ENCODE data around the gene TTPAL. TPM values are rescaled to one million over a fixed set of nuclear protein-coding genes. Genes with fewer than 3 reads are reported as not detected.

The TTPAL gene
- polyA plus RNA-seq, 1 donor from 2014 or later = 11.3 TPM

DNA sequence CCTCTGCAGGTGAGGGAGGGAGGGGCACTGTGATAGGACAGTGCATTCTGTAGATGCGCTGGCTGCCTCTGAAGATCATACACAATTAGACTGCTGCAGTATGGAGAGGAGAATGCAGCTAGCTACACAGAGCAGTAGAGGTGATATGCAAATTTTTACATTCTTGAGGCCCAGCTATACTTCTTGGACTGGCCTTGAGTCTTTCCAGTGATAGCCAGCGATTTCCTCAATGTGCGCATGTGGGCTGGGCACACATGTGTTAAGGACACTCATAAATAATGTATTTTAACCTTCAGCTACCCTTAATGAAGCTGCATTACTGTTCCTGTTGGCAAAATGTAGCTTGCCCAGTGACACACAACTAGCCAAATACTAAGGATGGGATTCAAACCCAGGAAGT, 19.0 kb downstream of the TTPAL start:
- H3K36me3 Mint-ChIP-seq = peaks cover 1% of the 10 kb centered on the region
- peaks cover 4 to 17% (median 5%) of the 10 kb centered on the region in 3 donors for H3K4me1 Mint-ChIP-seq
- H3K27me3 Mint-ChIP-seq = no peaks in the 10 kb centered on the region
- no peaks in the 10 kb centered on the region for H3K9me3 Mint-ChIP-seq
- H3K4me3 Mint-ChIP-seq = no peak overlapping the region
- peak overlapping the region in 1 of 3 donors; percentile 65 for H3K27ac Mint-ChIP-seq

DNA sequence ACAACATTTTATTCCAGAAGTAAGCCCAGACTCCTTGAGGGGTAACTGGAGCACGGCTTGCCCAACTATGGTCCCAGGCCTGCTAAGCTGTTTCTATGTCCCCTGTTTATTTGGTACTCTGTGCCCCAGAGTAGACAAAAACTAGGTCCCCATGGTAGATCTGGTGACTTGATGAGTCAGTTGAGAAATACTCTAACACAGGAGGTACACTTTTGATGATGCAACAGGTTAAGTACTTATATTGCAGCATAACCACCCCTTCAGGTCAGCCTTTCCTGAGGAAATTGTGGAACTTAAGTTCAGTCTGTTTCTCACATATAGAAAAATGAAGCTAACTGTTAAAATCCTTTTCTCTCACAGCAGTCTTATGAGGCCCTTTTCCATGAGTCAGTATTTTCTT, 19.6 kb downstream of the TTPAL start:
- Mint-ChIP-seq H3K4me1 (peaks cover 4 to 17% (median 5%) of the 10 kb centered on the region in 3 donors), H3K27ac (peak overlapping the region in 1 of 3 donors; percentile 80), H3K36me3 (peaks cover 1% of the 10 kb centered on the region), H3K4me3 (no peak overlapping the region), H3K9me3 (no peaks in the 10 kb centered on the region), H3K27me3 (no peaks in the 10 kb centered on the region)

DNA sequence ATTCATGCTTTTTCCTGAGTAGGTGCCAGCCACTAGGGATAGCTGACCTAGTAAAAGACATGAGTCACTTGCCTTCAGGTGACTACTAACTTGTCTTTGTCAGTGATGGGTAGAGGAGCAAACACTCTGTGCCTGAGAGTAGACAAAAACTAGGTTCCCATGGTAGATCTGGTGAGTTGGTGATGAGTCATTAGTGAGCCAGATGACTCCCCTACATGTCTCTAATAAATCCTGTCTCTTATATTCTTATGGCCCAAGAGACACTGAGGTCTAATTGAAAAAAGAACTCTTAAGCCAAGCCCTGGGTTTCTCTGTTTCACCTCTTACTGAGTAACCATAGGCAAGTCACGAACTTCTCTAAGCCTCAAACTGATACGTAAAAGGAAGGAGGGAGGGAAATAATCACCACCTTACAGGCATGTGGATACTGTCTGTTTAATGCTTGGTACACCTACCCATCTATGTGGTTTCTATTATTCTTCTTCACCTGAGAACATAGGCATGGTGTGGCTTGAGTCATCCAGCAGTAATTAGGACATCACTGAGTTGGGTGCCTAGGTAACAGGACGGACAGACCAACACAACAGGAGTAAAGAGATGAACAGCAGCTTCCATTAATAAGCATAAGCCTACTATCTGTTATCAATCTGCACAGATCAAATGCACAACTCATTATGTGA, 20.3 kb downstream of the TTPAL start:
- peaks cover 1% of the 10 kb centered on the region for H3K36me3 Mint-ChIP-seq
- no peak overlapping the region for H3K4me3 Mint-ChIP-seq
- no peaks in the 10 kb centered on the region for H3K27me3 Mint-ChIP-seq
- H3K9me3 Mint-ChIP-seq = no peaks in the 10 kb centered on the region
- peaks cover 4 to 15% (median 5%) of the 10 kb centered on the region in 3 donors for H3K4me1 Mint-ChIP-seq
- H3K27ac Mint-ChIP-seq = peak overlapping the region in 2 of 3 donors; percentile 8 to 80

DNA sequence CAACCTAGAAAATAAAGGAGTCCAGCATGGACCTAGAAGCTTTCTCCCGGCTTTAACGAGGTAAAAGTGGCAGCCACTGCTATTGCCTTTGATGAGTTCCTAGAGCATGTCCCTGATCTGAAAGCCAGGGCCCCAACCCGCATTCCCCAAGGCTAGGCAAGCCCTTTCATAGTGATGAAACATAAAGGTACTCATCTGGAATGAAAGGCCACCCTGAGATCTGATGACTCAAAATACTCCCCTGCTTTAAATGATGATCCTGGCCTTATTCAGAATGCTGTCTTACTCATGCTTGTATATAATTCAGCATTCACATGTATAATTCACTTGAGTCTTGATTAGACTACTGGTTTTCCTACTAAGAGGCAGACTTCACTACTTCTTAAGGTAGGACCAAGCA, 21.3 kb downstream of the TTPAL start:
- peak overlapping the region in 1 of 3 donors; percentile 86 for H3K27ac Mint-ChIP-seq
- H3K36me3 Mint-ChIP-seq = peaks cover 1% of the 10 kb centered on the region
- no peak overlapping the region for H3K4me3 Mint-ChIP-seq
- no peaks in the 10 kb centered on the region for H3K9me3 Mint-ChIP-seq
- peaks cover 4 to 10% (median 6%) of the 10 kb centered on the region in 3 donors for H3K4me1 Mint-ChIP-seq
- H3K27me3 Mint-ChIP-seq = no peaks in the 10 kb centered on the region

DNA sequence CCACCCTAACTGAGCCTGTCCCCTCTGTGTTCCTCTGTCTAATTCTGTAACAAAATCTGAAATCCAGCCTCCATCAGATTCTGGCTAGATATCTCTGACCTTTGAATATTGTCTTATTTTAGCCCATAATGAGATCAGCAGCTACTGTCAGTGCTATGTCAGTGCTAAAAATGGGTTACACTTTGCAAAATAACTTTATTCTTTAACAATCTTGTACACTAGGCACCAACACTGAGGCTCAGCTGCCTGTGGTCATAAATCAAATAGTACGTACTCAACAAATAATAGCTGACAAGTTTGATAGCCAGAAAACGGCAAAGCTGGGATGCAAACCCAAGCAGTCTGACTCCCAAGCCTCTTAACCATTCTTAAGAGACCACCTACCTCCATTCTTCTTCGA, 22.1 kb downstream of the TTPAL start:
- H3K27ac Mint-ChIP-seq = peak overlapping the region in 2 of 3 donors; percentile 8 to 52

DNA sequence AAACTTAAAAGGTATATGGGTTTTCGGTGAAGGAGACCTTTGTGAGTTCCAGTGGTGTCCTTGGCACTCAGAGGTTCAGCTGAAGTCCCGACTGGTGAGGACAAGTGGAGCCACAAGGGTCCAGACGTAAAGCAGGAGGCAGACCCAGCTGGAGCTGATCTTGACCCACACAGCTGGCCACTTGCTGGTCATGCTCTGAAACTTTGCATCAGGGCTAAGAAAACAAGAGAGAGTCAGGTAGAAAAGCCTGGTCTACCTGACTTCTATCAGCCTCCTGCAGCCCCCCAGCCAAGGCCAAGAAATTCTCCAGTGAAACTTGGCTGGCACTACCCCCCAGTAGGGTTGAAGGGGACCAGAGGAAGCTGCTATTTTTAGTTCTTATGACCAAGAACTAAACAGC, 24.5 kb downstream of the TTPAL start:
- peak overlapping the region in 1 of 3 donors; percentile 60 for H3K27ac Mint-ChIP-seq
- no peak overlapping the region for H3K4me3 Mint-ChIP-seq
- peaks cover 4 to 10% (median 4%) of the 10 kb centered on the region in 3 donors for H3K4me1 Mint-ChIP-seq
- H3K36me3 Mint-ChIP-seq = peaks cover 1% of the 10 kb centered on the region
- no peaks in the 10 kb centered on the region for H3K27me3 Mint-ChIP-seq
- no peaks in the 10 kb centered on the region for H3K9me3 Mint-ChIP-seq

More for the DNA sequence above, 22.1 kb downstream of the TTPAL start:
- no peak overlapping the region for H3K4me3 Mint-ChIP-seq
- no peaks in the 10 kb centered on the region for H3K9me3 Mint-ChIP-seq
- no peaks in the 10 kb centered on the region for H3K27me3 Mint-ChIP-seq
- peaks cover 1% of the 10 kb centered on the region for H3K36me3 Mint-ChIP-seq
- peaks cover 4 to 10% (median 6%) of the 10 kb centered on the region in 3 donors for H3K4me1 Mint-ChIP-seq

DNA sequence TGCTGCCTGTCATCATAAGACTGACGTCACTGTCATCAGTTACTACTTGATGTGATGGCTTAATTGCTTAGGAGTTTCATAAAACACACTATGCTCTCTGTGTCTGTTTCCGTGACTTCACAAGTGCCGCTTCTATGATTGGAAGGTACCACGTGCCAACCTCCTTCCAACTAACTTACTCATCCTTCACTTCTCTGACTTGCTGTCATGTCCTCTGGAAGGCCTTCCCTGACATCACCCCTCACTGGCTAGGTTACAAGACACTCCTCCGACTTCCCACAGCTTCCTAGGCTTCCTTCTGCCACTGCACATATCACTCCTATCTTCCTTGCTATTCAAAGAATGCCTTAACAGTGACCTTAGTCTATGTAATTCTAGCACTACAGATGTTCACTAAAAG, 25.8 kb downstream of the TTPAL start:
- no peak overlapping the region for H3K4me3 Mint-ChIP-seq
- no peaks in the 10 kb centered on the region for H3K27me3 Mint-ChIP-seq
- no peak overlapping the region for H3K27ac Mint-ChIP-seq
- no peaks in the 10 kb centered on the region for H3K9me3 Mint-ChIP-seq
- peaks cover 1% of the 10 kb centered on the region for H3K36me3 Mint-ChIP-seq
- peaks cover 4 to 10% (median 4%) of the 10 kb centered on the region in 3 donors for H3K4me1 Mint-ChIP-seq

DNA sequence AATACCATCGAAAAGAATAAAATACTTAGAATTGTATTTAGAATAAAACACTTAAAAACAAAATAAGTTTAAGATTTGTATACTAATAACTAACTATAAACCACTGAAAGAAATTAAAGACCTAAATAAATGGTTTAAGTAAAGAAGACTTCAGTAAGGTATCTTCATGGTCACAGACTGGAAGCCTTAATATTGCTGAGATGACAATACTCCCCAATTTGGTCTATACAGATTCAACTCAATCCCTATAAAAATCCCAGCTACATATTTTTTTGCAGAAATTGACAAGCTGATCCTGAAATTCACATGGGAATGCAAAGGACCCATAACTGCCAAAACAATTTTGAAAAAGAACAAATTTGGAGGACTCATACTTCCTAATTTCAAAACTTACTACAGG, 27.3 kb downstream of the TTPAL start:
- Mint-ChIP-seq H3K36me3 (peaks cover 1% of the 10 kb centered on the region), H3K4me1 (peaks cover 4 to 5% (median 4%) of the 10 kb centered on the region in 3 donors), H3K4me3 (no peak overlapping the region), H3K27me3 (no peaks in the 10 kb centered on the region), H3K9me3 (no peaks in the 10 kb centered on the region), H3K27ac (no peak overlapping the region)

DNA sequence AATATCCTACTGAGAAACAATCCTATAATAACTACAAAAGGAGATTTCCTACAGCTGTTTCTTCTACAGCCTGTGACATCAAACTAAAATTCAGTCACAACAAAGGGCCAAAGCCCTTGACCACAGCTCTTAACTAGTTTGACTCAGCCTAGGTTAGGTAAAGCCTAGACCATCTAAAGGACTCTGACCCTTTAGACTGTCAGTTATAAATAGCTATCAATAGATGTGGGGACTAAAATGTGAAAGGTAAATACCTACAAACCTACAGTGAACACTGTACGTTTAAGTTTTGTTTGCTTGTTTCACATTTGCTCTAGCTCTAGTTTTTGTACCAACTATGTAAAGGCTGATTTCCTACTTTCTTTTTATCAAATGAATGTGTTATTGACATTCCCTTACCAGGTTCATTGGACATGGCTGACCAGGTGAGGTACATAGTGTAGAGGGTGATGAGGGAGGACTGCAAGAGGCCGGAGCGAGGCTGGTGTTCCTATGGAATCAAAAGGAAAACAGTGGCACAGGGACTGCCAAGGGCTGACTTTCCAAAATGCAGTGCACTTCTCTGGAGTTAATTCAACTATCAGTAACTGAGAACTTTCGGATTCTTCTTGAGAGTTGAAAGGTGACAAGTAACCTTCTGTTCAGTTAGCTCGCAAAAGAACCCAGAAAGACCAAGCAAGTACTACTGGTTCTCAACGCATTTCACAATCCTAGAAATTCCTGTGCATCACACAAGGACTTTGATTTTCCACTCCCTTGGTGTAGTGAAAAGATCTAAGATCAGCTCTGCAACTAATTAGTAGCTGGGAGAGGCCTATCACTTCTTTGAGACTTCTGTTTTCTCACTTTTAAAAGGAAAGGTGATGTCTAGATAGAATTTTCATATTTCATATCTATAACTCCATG, 29.0 kb downstream of the TTPAL start:
- Mint-ChIP-seq H3K4me1 (peaks cover 0 to 1% (median 0%) of the 10 kb centered on the region in 3 donors), H3K27me3 (no peaks in the 10 kb centered on the region), H3K4me3 (no peak overlapping the region), H3K9me3 (no peaks in the 10 kb centered on the region), H3K36me3 (peaks cover under 1% of the 10 kb centered on the region), H3K27ac (no peak overlapping the region)

DNA sequence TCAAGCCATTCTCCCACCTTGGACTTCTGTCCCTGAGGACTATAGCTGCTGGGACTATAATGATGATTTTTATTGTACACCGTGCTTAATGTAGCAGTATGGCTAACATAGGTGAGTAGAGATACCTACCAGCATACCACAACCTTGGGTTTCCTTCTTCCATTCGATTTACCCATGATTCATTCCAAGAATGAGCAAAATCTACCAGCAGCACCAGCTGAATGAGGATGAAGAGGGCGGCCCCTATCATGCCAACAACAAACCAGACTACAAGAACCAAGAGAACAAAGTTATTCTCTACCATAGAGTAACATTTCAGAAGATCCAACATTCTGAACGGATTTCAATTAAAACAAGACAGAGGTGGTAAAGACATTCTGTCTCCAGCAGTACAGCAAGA, 34.1 kb downstream of the TTPAL start:
- Mint-ChIP-seq H3K9me3 (no peaks in the 10 kb centered on the region), H3K27me3 (no peaks in the 10 kb centered on the region), H3K36me3 (peaks cover 1% of the 10 kb centered on the region), H3K27ac (peak overlapping the region in 1 of 3 donors; percentile 14), H3K4me1 (peaks cover 0 to 7% (median 3%) of the 10 kb centered on the region in 3 donors), H3K4me3 (no peak overlapping the region)

DNA sequence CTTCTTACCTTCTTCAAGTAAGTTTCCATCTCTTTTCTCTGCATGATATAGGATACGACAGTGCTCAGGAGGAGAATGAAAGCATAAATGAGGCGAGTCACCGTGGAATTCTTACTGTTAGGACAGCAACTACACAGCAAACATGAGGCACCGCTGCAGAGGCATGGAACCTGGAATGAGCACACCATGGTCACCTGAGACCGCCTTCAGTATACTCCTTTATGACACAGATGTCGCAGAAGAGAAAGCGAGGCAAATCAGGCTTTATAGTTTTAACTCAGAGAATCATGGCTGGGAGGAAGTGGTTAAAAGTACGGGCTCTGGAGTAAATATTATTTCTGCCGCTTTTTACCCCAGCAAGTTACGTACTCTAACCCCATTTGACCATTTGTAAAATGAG, 38.2 kb downstream of the TTPAL start:
- Mint-ChIP-seq H3K4me3 (no peak overlapping the region), H3K36me3 (peaks cover 1% of the 10 kb centered on the region), H3K9me3 (no peaks in the 10 kb centered on the region), H3K27ac (no peak overlapping the region), H3K4me1 (peaks cover 15 to 24% (median 17%) of the 10 kb centered on the region in 3 donors), H3K27me3 (no peaks in the 10 kb centered on the region)

DNA sequence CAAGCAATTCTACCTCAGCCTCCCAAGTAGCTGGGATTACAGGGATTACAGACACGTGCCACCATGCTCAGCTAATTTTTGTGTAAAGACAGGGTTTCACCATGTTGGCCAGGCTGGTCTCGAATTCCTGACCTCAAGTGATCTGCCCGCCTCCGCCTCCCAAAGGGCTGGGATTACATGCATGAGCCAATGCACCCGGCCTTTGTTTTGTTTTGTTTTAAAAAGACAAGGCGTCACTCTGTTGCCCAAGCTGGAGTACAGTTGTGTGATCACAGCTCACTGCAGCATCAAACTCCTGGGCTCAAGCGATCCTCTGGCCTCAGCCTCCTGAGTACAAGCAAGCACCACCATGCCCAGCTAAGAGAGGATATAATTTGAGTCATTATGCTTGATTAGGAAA, 40.8 kb downstream of the TTPAL start:
- Mint-ChIP-seq H3K36me3 (no peaks in the 10 kb centered on the region), H3K4me1 (peaks cover 25 to 44% (median 33%) of the 10 kb centered on the region in 3 donors), H3K4me3 (peak overlapping the region in 1 of 4 donors; percentile 65), H3K27me3 (no peaks in the 10 kb centered on the region), H3K27ac (no peak overlapping the region), H3K9me3 (no peaks in the 10 kb centered on the region)

DNA sequence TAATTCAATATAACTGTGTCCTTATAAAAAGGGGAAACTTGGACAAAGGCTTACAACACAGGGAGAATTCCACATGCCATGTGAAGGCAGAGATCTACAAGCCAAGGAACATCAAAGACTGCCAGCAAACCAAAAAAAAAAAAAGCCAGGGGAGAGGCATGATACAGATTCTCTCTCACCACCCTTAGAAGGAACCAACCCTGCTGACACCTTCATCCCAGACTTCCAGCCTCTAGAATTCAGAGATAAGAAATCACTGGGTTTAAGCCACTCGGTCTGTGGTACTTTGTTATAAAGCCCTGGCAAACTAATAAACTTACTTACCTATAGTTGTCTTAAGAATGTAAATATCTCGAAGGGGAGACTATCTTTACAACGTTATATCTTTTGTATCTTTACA, 41.8 kb downstream of the TTPAL start:
- Mint-ChIP-seq H3K27ac (peak overlapping the region in 2 of 3 donors; percentile 50 to 69), H3K4me1 (peaks cover 24 to 49% (median 38%) of the 10 kb centered on the region in 3 donors), H3K9me3 (no peaks in the 10 kb centered on the region), H3K27me3 (no peaks in the 10 kb centered on the region), H3K36me3 (no peaks in the 10 kb centered on the region), H3K4me3 (peak overlapping the region in 1 of 4 donors; percentile 65)

DNA sequence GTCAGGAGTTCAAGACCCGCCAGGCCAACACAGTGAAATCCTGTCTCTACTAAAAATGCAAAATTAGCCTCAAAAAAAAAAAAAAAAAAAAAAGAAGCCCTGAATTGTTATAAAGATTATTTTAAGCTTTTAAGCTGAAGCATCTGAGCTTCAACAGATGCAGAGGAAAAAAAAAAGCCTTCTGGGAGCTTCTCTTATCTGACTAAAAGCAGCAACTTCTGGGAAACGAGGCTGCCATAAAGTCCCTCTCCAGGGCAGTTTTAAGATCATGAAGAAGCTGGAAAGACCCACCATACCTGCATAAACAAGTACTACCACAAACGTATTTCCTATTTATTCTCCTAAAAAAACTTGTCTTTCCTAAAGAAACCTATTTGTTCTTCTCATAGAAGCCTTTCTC, 42.6 kb downstream of the TTPAL start:
- Mint-ChIP-seq H3K9me3 (no peaks in the 10 kb centered on the region), H3K27me3 (no peaks in the 10 kb centered on the region), H3K27ac (no peak overlapping the region), H3K4me3 (peak overlapping the region in 2 of 4 donors; percentile 19 to 78), H3K4me1 (peaks cover 23 to 48% (median 38%) of the 10 kb centered on the region in 3 donors), H3K36me3 (no peaks in the 10 kb centered on the region)

DNA sequence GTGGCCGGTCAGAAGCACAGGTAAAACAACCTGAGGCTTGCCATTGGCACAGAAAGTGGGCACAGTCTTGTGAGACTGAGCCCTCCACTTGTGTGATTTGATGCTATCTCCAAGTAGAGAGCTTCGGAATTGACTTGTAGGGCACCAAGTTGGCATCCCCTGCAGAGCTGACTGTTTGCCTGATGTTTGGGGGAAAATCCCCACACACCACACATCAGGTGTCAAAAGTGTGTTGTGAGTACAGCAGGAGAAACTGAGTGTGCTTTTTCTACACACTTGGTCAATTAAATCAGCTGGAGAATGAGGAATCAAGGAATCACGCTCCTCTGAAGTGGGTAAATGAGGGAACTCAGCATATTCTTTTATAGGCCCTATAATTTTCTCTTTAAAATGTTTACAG, 45.2 kb downstream of the TTPAL start:
- no peaks in the 10 kb centered on the region for H3K36me3 Mint-ChIP-seq
- H3K27me3 Mint-ChIP-seq = no peaks in the 10 kb centered on the region
- peaks cover 19 to 45% (median 35%) of the 10 kb centered on the region in 3 donors for H3K4me1 Mint-ChIP-seq
- peak overlapping the region; percentile 69 to 94 (median 75) for H3K27ac Mint-ChIP-seq
- no peaks in the 10 kb centered on the region for H3K9me3 Mint-ChIP-seq
- peak overlapping the region; percentile 78 to 97 (median 91) for H3K4me3 Mint-ChIP-seq

Measured in IgD-negative memory B cell (primary cell).